IMR-90 (cell line): ENCODE results near the gene CCDC102A. TPM values are rescaled to one million over a fixed set of nuclear protein-coding genes. Genes with fewer than 3 reads are reported as not detected.

Experiments used
- CTCF ChIP-seq: conservative IDR thresholded peaks from 2 replicates; pipeline ENCODE4 v1.5.1; 2012; ENCODE audit warnings: mild to moderate bottlenecking, low read depth, low read length, improper control_type of control experiment
- ELK1 ChIP-seq: fragments of 150-350 bp; IDR thresholded peaks from 2 replicates; pipeline ENCODE4 v1.6.1; 2016; ENCODE audit warnings: low read depth, mild to moderate bottlenecking, low read length, moderate library complexity, borderline replicate concordance
- FOS ChIP-seq: fragments of 150-350 bp; IDR thresholded peaks from 2 replicates; pipeline ENCODE4 v1.6.1; 2016; ENCODE audit warnings: low read depth, low read length
- MXI1 ChIP-seq: IDR thresholded peaks from 2 replicates; pipeline ENCODE4 v1.6.1; 2012; ENCODE audit warnings: low read depth, mild to moderate bottlenecking, low read length, moderate library complexity, borderline replicate concordance
- RAD21 ChIP-seq: IDR thresholded peaks from 2 replicates; pipeline ENCODE4 v1.6.1; 2012; ENCODE audit warnings: low read length, improper control_type of control experiment
- polyA plus RNA-seq, 3 experiments: library from polyadenylated mRNA; depleted of rRNA; stranded (reverse); fragments of >200 nt; gene quantifications; 2 replicates each; pipeline ENCODE4 v1.2.3, GENCODE V29; 2012; ENCODE audit warnings: low replicate concordance in 1 of 3
- total RNA-seq: library from RNA; depleted of rRNA; stranded (reverse); fragments of >200 nt; gene quantifications from 2 replicates; pipeline ENCODE4 v1.2.3, GENCODE V29; 2012

The CCDC102A gene
- total and polyA plus RNA-seq, 2 of the 4 experiments (the other 2 are of a cell fraction): 5.4 to 8.5 TPM

- TF ChIP-seq CTCF: no peak
- TF ChIP-seq ELK1: no peak
- no peak for TF ChIP-seq MXI1
- TF ChIP-seq RAD21: no peak
- no peak for TF ChIP-seq FOS
Observed at GRCh38 chr16:57572978-57573728, 36.8 kb upstream of the CCDC102A start (continued).
